Measurements from ENCODE around the gene REEP5. TPM values are rescaled to one million over a fixed set of nuclear protein-coding genes. Genes with fewer than 3 reads are reported as not detected.
A peak's percentile ranks its signal among the peaks of the same experiment; 100 is the strongest.

REEP5 gene
- total and polyA plus RNA-seq, 2 of the 13 experiments (the other 11 are each of a cell fraction or from before 2014, with no cell fraction given): 49.4 to 239 TPM

GRCh38 chr5:112860929-112861637 is 60.9 kb downstream of the REEP5 start, which contains the start of gene SRP19 (continued):
- TF ChIP-seq, protein P1, sequence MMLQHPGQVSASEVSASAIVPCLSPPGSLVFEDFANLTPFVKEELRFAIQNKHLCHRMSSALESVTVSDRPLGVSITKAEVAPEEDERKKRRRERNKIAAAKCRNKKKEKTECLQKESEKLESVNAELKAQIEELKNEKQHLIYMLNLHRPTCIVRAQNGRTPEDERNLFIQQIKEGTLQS (CRISPR knock-in tag; IDR thresholded peaks at IDR 0.05): peak; percentile 27; the same call in 1 of the 2 replicates
- no peak for TF ChIP-seq ZNF484 (CRISPR knock-in tag; IDR thresholded peaks at IDR 0.05; ENCODE audit: borderline replicate concordance, low read depth)
- no peak for TF ChIP-seq SNAPC2 (CRISPR knock-in tag; IDR thresholded peaks at IDR 0.05)
- TF ChIP-seq, protein P2, sequence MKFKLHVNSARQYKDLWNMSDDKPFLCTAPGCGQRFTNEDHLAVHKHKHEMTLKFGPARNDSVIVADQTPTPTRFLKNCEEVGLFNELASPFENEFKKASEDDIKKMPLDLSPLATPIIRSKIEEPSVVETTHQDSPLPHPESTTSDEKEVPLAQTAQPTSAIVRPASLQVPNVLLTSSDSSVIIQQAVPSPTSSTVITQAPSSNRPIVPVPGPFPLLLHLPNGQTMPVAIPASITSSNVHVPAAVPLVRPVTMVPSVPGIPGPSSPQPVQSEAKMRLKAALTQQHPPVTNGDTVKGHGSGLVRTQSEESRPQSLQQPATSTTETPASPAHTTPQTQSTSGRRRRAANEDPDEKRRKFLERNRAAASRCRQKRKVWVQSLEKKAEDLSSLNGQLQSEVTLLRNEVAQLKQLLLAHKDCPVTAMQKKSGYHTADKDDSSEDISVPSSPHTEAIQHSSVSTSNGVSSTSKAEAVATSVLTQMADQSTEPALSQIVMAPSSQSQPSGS (CRISPR knock-in tag; IDR thresholded peaks at IDR 0.05): peak; percentile 90
- TF ChIP-seq ARID3A (IDR thresholded peaks at IDR 0.05; ENCODE audit: low read depth, low read length): no peak
- no peak for TF ChIP-seq ZNF619 (CRISPR knock-in tag; IDR thresholded peaks at IDR 0.05)
- TF ChIP-seq, protein P3, sequence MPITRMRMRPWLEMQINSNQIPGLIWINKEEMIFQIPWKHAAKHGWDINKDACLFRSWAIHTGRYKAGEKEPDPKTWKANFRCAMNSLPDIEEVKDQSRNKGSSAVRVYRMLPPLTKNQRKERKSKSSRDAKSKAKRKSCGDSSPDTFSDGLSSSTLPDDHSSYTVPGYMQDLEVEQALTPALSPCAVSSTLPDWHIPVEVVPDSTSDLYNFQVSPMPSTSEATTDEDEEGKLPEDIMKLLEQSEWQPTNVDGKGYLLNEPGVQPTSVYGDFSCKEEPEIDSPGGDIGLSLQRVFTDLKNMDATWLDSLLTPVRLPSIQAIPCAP (CRISPR knock-in tag; IDR thresholded peaks at IDR 0.05; ENCODE audit: low read depth): 0 out of 2 replicates have a peak, but pooled peaks have one; percentile 22
- TF ChIP-seq ZNF232 (CRISPR knock-in tag; IDR thresholded peaks at IDR 0.05; ENCODE audit: borderline replicate concordance): peak; percentile 98
- TF ChIP-seq, protein P4, sequence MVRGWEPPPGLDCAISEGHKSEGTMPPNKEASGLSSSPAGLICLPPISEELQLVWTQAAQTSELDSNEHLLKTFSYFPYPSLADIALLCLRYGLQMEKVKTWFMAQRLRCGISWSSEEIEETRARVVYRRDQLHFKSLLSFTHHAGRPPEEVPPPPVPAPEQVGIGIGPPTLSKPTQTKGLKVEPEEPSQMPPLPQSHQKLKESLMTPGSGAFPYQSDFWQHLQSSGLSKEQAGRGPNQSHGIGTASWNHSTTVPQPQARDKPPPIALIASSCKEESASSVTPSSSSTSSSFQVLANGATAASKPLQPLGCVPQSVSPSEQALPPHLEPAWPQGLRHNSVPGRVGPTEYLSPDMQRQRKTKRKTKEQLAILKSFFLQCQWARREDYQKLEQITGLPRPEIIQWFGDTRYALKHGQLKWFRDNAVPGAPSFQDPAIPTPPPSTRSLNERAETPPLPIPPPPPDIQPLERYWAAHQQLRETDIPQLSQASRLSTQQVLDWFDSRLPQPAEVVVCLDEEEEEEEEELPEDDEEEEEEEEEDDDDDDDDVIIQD (CRISPR knock-in tag; IDR thresholded peaks at IDR 0.05; ENCODE audit: low read depth): peak; percentile 53; the same call in 1 of the 2 replicates
- TF ChIP-seq, protein P5, sequence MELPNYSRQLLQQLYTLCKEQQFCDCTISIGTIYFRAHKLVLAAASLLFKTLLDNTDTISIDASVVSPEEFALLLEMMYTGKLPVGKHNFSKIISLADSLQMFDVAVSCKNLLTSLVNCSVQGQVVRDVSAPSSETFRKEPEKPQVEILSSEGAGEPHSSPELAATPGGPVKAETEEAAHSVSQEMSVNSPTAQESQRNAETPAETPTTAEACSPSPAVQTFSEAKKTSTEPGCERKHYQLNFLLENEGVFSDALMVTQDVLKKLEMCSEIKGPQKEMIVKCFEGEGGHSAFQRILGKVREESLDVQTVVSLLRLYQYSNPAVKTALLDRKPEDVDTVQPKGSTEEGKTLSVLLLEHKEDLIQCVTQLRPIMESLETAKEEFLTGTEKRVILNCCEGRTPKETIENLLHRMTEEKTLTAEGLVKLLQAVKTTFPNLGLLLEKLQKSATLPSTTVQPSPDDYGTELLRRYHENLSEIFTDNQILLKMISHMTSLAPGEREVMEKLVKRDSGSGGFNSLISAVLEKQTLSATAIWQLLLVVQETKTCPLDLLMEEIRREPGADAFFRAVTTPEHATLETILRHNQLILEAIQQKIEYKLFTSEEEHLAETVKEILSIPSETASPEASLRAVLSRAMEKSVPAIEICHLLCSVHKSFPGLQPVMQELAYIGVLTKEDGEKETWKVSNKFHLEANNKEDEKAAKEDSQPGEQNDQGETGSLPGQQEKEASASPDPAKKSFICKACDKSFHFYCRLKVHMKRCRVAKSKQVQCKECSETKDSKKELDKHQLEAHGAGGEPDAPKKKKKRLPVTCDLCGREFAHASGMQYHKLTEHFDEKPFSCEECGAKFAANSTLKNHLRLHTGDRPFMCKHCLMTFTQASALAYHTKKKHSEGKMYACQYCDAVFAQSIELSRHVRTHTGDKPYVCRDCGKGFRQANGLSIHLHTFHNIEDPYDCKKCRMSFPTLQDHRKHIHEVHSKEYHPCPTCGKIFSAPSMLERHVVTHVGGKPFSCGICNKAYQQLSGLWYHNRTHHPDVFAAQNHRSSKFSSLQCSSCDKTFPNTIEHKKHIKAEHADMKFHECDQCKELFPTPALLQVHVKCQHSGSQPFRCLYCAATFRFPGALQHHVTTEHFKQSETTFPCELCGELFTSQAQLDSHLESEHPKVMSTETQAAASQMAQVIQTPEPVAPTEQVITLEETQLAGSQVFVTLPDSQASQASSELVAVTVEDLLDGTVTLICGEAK (IDR thresholded peaks at IDR 0.05): peak; percentile 78
- TF ChIP-seq, protein P5 (CRISPR knock-in tag; IDR thresholded peaks at IDR 0.05): peak; percentile 85
